Panc1 (cell line): ENCODE data around the gene DCUN1D2.

Source experiments
- POLR2AphosphoS5 ChIP-seq: IDR thresholded peaks from 2 replicates; pipeline ENCODE4 v1.6.1; 2012; ENCODE audit warnings: mild to moderate bottlenecking, low read depth, low read length, moderate library complexity
- TF ChIP-seq, protein P1 (sequence below): fragments of 450-650 bp; IDR thresholded peaks from 2 replicates; pipeline ENCODE4 v1.5.1; 2017; ENCODE audit warnings: mild to moderate bottlenecking
- TF ChIP-seq, protein P2 (sequence below), 2 experiments: IDR thresholded peaks; 2 replicates each; pipeline ENCODE4 v1.6.1; 2011 to 2012; ENCODE audit warnings: low read depth in 2 of 2, control low read depth in 1 of 2, low read length in 1 of 2, mild to moderate bottlenecking in 1 of 2, moderate library complexity in 1 of 2; ENCODE audit not compliant: insufficient read depth in 1 of 2

DNA sequence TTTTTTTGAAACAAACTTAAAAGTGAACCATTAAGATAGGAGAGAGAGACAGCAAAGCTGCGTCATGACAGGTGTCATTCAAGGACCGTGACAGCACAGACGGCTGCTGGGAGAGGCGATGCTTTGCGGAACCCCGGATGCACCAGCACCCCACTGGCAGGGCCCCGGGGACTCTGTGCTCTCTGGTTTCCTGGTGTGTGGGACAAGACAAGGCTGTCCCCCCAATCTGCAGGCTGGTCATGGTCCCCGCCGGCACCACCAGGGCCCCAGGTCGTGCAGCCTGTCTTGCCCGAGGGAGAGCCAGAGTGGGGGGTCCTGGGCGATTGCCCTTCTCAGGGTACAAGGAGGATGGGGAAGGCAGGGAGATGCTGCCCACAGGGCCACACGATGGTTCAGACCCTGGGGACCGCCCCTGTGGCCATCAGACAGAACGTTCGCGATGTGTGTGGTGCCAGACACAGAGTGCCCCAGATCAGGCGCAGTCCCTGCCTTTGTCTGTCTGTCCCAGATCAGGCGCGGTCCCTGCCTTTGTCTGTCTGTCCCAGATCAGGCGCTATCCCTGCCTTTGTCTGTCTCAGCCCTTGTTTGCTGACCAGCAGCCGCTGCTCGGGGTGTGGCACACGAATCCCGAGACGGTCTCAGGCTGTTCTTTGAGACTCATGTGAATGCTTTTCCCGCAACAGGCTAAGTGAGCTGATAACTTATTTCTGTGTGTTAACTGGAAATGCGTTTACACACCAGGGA is 73.3 kb downstream of the DCUN1D2 start:
- TF ChIP-seq POLR2AphosphoS5, result no peak
- TF ChIP-seq, protein P1, sequence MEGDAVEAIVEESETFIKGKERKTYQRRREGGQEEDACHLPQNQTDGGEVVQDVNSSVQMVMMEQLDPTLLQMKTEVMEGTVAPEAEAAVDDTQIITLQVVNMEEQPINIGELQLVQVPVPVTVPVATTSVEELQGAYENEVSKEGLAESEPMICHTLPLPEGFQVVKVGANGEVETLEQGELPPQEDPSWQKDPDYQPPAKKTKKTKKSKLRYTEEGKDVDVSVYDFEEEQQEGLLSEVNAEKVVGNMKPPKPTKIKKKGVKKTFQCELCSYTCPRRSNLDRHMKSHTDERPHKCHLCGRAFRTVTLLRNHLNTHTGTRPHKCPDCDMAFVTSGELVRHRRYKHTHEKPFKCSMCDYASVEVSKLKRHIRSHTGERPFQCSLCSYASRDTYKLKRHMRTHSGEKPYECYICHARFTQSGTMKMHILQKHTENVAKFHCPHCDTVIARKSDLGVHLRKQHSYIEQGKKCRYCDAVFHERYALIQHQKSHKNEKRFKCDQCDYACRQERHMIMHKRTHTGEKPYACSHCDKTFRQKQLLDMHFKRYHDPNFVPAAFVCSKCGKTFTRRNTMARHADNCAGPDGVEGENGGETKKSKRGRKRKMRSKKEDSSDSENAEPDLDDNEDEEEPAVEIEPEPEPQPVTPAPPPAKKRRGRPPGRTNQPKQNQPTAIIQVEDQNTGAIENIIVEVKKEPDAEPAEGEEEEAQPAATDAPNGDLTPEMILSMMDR, result no peak
- TF ChIP-seq, protein P2, sequence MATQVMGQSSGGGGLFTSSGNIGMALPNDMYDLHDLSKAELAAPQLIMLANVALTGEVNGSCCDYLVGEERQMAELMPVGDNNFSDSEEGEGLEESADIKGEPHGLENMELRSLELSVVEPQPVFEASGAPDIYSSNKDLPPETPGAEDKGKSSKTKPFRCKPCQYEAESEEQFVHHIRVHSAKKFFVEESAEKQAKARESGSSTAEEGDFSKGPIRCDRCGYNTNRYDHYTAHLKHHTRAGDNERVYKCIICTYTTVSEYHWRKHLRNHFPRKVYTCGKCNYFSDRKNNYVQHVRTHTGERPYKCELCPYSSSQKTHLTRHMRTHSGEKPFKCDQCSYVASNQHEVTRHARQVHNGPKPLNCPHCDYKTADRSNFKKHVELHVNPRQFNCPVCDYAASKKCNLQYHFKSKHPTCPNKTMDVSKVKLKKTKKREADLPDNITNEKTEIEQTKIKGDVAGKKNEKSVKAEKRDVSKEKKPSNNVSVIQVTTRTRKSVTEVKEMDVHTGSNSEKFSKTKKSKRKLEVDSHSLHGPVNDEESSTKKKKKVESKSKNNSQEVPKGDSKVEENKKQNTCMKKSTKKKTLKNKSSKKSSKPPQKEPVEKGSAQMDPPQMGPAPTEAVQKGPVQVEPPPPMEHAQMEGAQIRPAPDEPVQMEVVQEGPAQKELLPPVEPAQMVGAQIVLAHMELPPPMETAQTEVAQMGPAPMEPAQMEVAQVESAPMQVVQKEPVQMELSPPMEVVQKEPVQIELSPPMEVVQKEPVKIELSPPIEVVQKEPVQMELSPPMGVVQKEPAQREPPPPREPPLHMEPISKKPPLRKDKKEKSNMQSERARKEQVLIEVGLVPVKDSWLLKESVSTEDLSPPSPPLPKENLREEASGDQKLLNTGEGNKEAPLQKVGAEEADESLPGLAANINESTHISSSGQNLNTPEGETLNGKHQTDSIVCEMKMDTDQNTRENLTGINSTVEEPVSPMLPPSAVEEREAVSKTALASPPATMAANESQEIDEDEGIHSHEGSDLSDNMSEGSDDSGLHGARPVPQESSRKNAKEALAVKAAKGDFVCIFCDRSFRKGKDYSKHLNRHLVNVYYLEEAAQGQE (IDR thresholded peaks at IDR 0.05; ENCODE audit: insufficient read depth in 1 of 2, low read depth in 2 of 2, low read length in 1 of 2), result no peak
